Central memory CD8-positive, alpha-beta T cell (primary cell): ENCODE measurements around the gene TMEM131.
"Not testable (repeated sequence)": the region's sequence is repeated elsewhere in the genome, so short reads cannot be mapped to it uniquely, and the experiment has no call there.

Experiments used
- ATAC-seq: fragments of 150-1000 bp; cut with Tn5 transposase; replicated peaks from 2 replicates; pipeline ENCODE4 v1.10.0; 2022; ENCODE audit warnings: mild to moderate bottlenecking, moderate FRiP score, moderate number of reproducible peaks; ENCODE audit not compliant: poor library complexity, severe bottlenecking; ENCODE audit errors: extremely low read depth
- DNase-seq, 2 donors: peaks; one replicate each; pipeline ENCODE4 v3.0.0; 2021; ENCODE audit warnings: low spot score in 2 of 2
- H3K27ac Mint-ChIP-seq: one replicate; pipeline ENCODE4 v1.8.0; 2022; ENCODE audit warnings: low read depth, mild to moderate bottlenecking, moderate library complexity, mixed read lengths
- H3K27me3 Mint-ChIP-seq: one replicate; pipeline ENCODE4 v1.8.0; 2022; ENCODE audit warnings: mixed read lengths
- H3K36me3 Mint-ChIP-seq: one replicate; pipeline ENCODE4 v1.8.0; 2022; ENCODE audit warnings: mild to moderate bottlenecking, moderate library complexity, mixed read lengths; ENCODE audit not compliant: insufficient read depth
- H3K4me1 Mint-ChIP-seq: one replicate; pipeline ENCODE4 v1.8.0; 2022; ENCODE audit warnings: mixed read lengths
- H3K4me3 Mint-ChIP-seq: one replicate; pipeline ENCODE4 v1.8.0; 2022; ENCODE audit warnings: mild to moderate bottlenecking, moderate library complexity, mixed read lengths
- H3K9me3 Mint-ChIP-seq: one replicate; pipeline ENCODE4 v1.8.0; 2022; ENCODE audit warnings: mixed read lengths

The TMEM131 gene

GRCh38 chr2:97714950-97715652 is 280.6 kb downstream of the TMEM131 start:
- H3K27ac Mint-ChIP-seq, result peak overlapping the region; percentile 97
- ATAC-seq (no peak), DNase-seq (no peak)
- peaks cover 95% of the 10 kb centered on the region for H3K4me1 Mint-ChIP-seq
- H3K27me3 Mint-ChIP-seq, result no peaks in the 10 kb centered on the region
- H3K36me3 Mint-ChIP-seq, result peaks cover 44% of the 10 kb centered on the region
- no peaks in the 10 kb centered on the region for H3K9me3 Mint-ChIP-seq
- peak overlapping the region; percentile 97 for H3K4me3 Mint-ChIP-seq

GRCh38 chr2:97714084-97714949 is 281.4 kb downstream of the TMEM131 start:
- Mint-ChIP-seq H3K9me3 (no peaks in the 10 kb centered on the region), H3K4me3 (peak overlapping the region; percentile 97), H3K36me3 (peaks cover 38% of the 10 kb centered on the region), H3K27me3 (no peaks in the 10 kb centered on the region), H3K27ac (peak overlapping the region; percentile 97), H3K4me1 (peaks cover 93% of the 10 kb centered on the region)
- ATAC-seq (no peak), DNase-seq (no peak)

DNA sequence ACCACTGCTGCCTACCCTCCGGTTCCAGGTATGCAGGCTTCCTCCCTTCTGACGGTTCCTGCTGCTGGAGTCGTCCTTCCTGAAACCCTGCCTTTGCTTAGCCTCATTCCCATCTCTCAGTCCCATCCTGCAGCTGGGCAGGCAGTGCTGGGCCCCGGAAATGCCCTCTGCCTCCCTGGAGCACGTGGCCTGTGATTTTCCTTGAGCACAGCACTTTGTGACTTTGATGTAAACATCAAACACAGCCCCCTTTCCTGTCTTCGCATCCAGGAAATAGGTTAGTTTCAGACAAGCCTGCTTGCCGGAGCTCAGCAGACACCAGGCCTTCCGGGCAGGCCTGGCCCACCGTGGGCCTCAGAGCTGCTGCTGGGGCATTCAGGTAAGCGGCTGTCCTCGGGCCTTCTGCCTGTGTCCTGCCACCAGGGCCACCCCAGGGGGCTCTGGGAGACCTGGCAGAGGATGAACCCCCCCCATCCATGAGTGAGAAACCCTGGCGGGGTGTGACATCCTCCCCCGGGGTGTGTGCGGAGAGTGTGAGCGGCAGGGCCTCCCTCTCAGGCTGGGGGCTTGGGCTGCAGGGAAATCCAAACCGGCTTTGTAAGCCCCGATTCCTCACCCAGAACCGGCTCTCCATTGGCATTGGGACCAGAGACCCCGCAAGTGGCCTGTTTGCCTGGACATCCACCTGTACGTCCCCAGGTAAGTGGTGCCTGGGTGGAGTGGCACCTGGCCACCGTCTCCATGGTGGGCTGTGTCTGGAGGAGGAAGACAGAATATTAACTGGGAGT is 282.3 kb downstream of the TMEM131 start, which contains the start of gene ZAP70:
ZAP70 (plus strand) TSS at position 281 of the 788 bp plus-strand sequence. CDS start 10,461 bp downstream, outside the sequence.
- Mint-ChIP-seq H3K27me3 (no peaks in the 10 kb centered on the region), H3K4me3 (peak within 1 kb of the TSS; percentile 97), H3K27ac (peak within 1 kb of the TSS; percentile 97), H3K36me3 (peaks cover 30% of the 10 kb centered on the region), H3K4me1 (peaks cover 84% of the 10 kb centered on the region), H3K9me3 (no peaks in the 10 kb centered on the region)
- DNase-seq, result peak; percentile 45 to 56
- peak; percentile 79 for ATAC-seq

DNA sequence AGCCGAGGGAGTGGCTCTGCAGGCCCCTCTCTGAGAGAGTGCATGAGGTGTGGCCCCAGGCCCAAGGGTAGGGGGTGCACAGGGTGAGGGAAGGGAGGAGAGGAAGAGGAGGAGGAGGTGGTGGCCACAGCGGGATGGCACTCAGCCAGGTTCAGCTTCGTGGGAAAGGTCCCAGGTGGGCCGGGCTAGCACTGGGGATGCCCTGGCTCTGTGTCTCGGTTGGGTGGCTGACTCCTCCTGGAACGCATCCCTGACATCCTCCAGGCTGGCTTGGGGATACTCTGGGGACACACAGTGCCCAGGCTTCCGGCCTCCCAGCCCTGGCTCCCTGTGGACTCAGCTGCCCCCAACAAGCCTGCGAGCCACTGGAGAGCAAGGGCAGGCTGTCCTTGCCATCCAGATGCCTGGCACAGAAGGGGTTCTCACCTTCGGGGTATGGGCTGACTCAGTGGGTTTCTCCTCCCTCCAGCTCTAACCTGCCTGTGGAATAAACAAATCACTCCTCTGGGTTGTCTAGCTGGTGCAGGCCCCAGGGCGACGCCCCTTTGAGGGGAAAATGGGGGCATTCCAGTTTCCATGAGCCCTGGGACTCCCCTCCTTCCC is 283.0 kb downstream of the TMEM131 start:
- Mint-ChIP-seq H3K4me1 (peaks cover 78% of the 10 kb centered on the region), H3K27me3 (no peaks in the 10 kb centered on the region), H3K4me3 (peak overlapping the region; percentile 97), H3K9me3 (no peaks in the 10 kb centered on the region), H3K27ac (peak overlapping the region; percentile 97), H3K36me3 (peaks cover 29% of the 10 kb centered on the region)
- DNase-seq, result no peak
- ATAC-seq, result no peak

DNA sequence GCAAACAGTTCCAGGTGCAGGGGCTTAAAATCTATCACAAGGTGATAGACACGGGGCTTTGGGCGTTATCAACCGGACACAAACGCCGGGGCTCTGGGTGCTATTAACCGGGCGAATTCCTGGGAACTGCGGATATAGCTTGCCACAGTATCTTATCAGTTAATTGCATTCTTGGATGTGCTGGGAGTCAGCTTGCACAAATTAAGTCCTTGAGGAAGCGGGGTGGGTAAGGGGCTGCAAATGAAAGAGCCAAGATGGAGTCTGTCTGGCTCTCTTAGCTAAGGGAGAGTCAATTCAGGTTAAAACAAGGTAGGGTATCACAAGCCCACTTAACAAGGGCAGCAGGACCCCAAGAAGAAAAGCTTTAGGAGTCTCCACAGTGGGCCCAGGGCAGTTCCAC is 283.6 kb downstream of the TMEM131 start:
- ATAC-seq, DNase-seq, H3K9me3 Mint-ChIP-seq, H3K27me3 Mint-ChIP-seq: not testable (repeated sequence)
- Mint-ChIP-seq H3K4me1 (peaks cover 72% of the 10 kb centered on the region), H3K27ac (peak overlapping the region; percentile 97), H3K36me3 (peaks cover 27% of the 10 kb centered on the region), H3K4me3 (peak overlapping the region; percentile 97)

- Mint-ChIP-seq H3K4me1 (peaks cover 64% of the 10 kb centered on the region), H3K4me3 (peak overlapping the region; percentile 97), H3K27me3 (no peaks in the 10 kb centered on the region), H3K36me3 (peaks cover 26% of the 10 kb centered on the region), H3K27ac (peak overlapping the region; percentile 97), H3K9me3 (no peaks in the 10 kb centered on the region)
- DNase-seq, result no peak
- no peak for ATAC-seq
These were observed 284.4 kb downstream of the TMEM131 start for GRCh38 chr2:97711394-97711711.

- no peak overlapping the region for H3K27ac Mint-ChIP-seq
- no peaks in the 10 kb centered on the region for H3K27me3 Mint-ChIP-seq
- H3K4me3 Mint-ChIP-seq, result no peak overlapping the region
- DNase-seq, result no peak
- no peaks in the 10 kb centered on the region for H3K9me3 Mint-ChIP-seq
- H3K4me1 Mint-ChIP-seq, result peaks cover 36% of the 10 kb centered on the region
- peaks cover 11% of the 10 kb centered on the region for H3K36me3 Mint-ChIP-seq
- ATAC-seq, result no peak
These were observed 287.1 kb downstream of the TMEM131 start for GRCh38 chr2:97708608-97709007.

- Mint-ChIP-seq H3K4me1 (peaks cover 30% of the 10 kb centered on the region), H3K4me3 (no peak overlapping the region)
These were observed 287.7 kb downstream of the TMEM131 start for GRCh38 chr2:97708048-97708380.

GRCh38 chr2:97707362-97708047 is 288.2 kb downstream of the TMEM131 start:
- DNase-seq (no peak), ATAC-seq (no peak)
- Mint-ChIP-seq H3K4me3 (no peak overlapping the region), H3K27ac (no peak overlapping the region), H3K27me3 (no peaks in the 10 kb centered on the region), H3K9me3 (no peaks in the 10 kb centered on the region), H3K36me3 (peaks cover 5% of the 10 kb centered on the region), H3K4me1 (peaks cover 28% of the 10 kb centered on the region)

More at GRCh38 chr2:97708048-97708380, 287.7 kb downstream of the TMEM131 start:
- Mint-ChIP-seq H3K27me3 (no peaks in the 10 kb centered on the region), H3K27ac (no peak overlapping the region), H3K9me3 (no peaks in the 10 kb centered on the region), H3K36me3 (peaks cover 6% of the 10 kb centered on the region)
- DNase-seq, result no peak
- ATAC-seq, result no peak

DNA sequence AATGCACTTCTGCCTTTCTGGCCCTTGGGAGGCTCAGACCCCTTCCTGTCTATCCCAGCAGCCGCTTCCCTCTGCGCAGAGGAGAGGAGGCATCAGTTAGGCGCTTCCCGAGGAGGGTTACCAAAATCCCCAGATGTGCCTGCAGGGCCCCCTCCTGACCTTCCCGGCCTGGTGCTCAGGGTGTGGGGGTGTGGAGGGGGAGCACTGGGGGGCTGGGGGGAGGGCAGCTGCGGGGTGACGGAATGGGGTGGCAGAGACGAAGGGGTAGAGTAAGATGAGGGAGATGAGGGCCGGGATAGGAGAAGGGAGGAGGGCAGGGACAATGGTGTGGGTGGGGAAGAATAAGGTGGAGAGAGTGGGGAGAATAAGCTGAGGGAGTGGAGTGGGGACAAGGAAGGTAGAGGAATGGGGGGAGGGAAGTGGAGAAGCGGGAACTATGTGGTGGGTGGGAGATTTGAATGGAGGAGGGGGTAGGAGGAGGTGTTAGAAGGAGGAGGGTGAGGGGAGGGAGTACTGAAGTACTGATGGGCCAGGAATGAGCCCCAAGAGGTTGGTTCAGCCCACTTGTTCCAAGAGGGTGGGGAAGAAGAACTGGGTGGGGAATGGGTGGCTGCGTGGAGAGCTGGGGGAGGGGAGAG is 288.9 kb downstream of the TMEM131 start:
- no peak overlapping the region for H3K4me3 Mint-ChIP-seq
- H3K4me1 Mint-ChIP-seq, result peaks cover 21% of the 10 kb centered on the region

More for the DNA sequence above, 288.9 kb downstream of the TMEM131 start:
- Mint-ChIP-seq H3K9me3 (no peaks in the 10 kb centered on the region), H3K27me3 (no peaks in the 10 kb centered on the region), H3K36me3 (peaks cover 4% of the 10 kb centered on the region), H3K27ac (no peak overlapping the region)
- DNase-seq (no peak), ATAC-seq (no peak)
